M059J (cell line): ENCODE results near the gene ATXN7L1. TPM values are rescaled to one million over a fixed set of nuclear protein-coding genes. Genes with fewer than 3 reads are reported as not detected.
"Not testable (repeated sequence)": the region's sequence is repeated elsewhere in the genome, so short reads cannot be mapped to it uniquely, and the experiment has no call there.

ENCODE experiments used
- DNase-seq: peaks from one replicate; pipeline ENCODE4 v3.0.0-alpha.2; 2012; ENCODE audit warnings: low read depth
- total RNA-seq: library from RNA; depleted of rRNA; stranded (reverse); fragments of >200 nt; shearing (Covaris generic); gene quantifications from 2 replicates; pipeline ENCODE4 v1.2.3, GENCODE V29; 2014

Gene ATXN7L1
- total RNA-seq, 1 experiment from 2014 or later = 7.7 TPM

- no peak for DNase-seq
These were observed 169.0 kb downstream of the ATXN7L1 start for GRCh38 chr7:105707381-105707780.

DNA sequence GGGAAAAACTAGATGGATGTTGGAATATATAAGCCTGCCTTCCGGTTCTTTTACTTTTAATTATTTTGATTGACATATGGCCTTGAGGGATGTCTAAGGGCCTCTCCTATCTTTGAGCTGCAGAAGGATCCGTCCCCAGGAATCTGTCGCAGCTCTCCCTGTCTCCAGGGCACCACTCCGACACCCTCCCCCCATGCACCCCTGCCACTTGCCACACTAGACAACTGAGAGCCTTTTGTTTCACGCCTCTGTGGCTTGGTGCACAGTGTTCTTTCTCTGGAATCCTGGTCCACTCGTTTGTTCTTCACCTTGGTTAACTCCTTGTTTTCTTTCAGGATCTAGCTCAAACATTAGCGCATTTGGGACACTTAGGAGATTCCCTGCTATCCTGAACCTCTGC is 171.0 kb downstream of the ATXN7L1 start:
- DNase-seq = no peak

GRCh38 chr7:105703207-105703930 is 173.0 kb downstream of the ATXN7L1 start:
- no peak for DNase-seq

DNA sequence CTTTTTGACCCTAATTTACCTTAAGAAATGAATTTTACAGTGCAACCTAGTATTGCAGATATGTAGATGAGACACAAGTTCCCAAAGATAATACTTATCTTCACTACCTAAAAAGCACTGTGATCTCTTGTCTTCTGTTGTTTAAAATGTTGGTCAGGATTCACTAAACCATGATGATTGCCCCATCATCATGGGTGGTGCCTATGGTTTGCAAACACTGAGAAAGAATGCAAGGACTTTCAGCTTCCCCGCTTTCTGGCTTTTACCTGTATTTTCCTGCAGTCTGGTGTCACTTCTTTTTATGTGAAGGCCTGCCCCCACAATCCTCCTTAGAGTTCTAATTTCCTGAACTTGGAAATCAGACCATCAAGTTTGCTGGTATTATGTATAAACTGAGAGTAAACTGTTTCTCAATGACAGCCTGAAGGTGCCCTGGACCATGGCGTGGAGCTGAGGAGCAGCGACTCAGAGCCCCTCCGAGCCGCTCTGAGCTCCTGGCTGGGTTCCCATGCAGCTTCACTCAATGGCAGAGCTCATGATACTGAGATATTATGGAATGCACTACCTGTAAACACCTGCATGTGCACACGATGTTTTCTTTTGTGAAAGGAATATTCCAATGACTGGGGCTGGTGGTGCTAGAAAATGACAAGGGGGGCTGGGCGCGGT is 176.7 kb downstream of the ATXN7L1 start:
- no peak for DNase-seq

- peak; percentile 28 for DNase-seq
These were observed 177.9 kb downstream of the ATXN7L1 start for GRCh38 chr7:105698531-105698930.

DNA sequence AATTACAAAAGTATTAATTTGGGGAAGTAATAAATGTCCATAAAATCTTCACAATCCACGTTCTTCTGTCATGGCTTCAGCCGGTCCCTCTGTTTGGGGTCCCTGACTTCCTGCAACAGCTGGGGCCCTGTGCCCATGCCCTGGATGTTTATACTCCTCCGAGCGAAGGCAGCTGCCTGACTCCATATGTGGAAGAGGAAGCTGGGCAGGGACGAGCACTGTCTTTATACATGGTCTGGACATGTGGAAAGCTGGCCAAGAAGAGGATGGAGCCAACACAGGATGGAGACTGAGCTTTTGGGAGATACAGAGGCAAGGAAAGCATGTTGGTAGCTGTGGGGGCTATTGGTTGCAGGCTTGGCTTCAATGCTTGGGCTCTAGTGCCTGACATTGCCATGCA is 178.6 kb downstream of the ATXN7L1 start:
- DNase-seq = no peak

DNA sequence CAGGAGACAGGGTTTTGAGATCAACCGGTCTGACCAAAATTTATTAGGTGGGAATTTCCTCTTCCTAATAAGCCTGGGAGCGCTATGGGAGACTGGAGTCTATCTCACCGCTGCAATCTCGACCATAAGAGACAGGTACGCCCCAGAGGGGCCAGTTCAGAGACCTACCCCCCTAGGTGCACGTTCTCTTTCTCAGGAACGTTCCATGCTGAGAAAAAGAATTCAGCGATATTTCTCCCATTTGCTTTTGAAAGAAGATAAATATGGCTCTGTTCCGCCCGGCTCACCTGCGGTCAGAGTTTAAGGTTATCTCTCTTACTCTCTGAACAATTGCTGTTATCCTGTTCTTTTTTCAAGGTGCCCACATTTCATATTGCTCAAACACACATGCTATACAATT is 179.2 kb downstream of the ATXN7L1 start:
- DNase-seq = not testable (repeated sequence)

DNA sequence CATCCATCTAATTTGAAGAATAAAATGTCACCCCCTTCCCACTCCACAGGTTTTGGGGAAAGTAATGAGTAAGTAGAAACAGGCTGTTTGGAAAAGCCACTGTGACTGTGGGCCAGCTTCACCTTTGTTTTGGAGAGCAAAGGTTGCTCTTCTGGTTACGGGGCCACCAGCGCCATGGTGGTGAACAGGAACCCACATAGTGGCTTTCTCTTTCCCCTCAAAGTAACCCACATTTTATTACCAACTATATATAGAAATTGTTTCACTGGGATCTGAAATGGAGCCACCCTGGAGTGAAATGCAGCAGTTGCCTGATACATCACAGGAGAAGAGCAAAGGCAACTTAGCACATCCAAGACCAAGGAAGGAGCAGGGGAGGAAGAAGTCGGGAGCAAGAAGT is 182.8 kb downstream of the ATXN7L1 start:
- no peak for DNase-seq

GRCh38 chr7:105691680-105692564 is 184.5 kb downstream of the ATXN7L1 start:
- DNase-seq = peak; percentile 82

- DNase-seq = peak; percentile 71
These were observed 185.2 kb downstream of the ATXN7L1 start for GRCh38 chr7:105691082-105691679.

- peak; percentile 87 for DNase-seq
These were observed 186.0 kb downstream of the ATXN7L1 start for GRCh38 chr7:105690325-105690945.

- no peak for DNase-seq
These were observed 187.2 kb downstream of the ATXN7L1 start for GRCh38 chr7:105689067-105689819.

- no peak for DNase-seq
These were observed 187.8 kb downstream of the ATXN7L1 start for GRCh38 chr7:105688617-105689016.

- no peak for DNase-seq
These were observed 191.2 kb downstream of the ATXN7L1 start for GRCh38 chr7:105685161-105685560.

DNA sequence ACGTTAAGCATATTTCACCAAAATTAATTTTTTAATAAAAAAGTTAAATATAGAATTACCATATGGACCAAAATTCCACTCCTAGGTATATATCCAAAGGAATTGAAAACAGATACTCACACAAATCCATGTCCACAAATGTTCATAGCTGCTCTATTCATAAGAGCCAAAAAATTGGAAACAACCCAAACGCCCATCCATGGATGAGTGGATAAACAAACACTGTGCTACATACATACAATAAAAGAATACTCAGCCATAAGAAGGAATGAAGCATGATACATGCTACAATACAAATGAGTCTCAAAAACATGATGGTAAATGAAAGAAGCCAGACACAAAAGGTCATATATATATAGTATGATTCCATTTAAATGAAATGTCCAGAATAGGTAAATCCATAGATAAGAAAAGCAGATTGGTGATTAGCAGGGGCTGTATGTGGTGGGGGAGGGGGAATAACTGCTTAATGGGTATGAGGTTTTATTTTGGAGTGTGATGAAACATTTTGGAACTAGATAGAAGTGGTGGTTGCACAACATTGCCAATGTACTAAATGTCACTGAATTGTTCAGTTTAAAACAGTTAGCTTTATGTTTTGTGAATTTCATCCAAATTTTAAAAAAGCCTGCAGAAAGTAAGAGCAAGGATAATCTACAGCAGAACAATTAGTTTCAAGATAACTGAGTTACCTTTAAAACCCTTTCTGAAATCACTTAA is 193.9 kb downstream of the ATXN7L1 start:
- DNase-seq = no peak

DNA sequence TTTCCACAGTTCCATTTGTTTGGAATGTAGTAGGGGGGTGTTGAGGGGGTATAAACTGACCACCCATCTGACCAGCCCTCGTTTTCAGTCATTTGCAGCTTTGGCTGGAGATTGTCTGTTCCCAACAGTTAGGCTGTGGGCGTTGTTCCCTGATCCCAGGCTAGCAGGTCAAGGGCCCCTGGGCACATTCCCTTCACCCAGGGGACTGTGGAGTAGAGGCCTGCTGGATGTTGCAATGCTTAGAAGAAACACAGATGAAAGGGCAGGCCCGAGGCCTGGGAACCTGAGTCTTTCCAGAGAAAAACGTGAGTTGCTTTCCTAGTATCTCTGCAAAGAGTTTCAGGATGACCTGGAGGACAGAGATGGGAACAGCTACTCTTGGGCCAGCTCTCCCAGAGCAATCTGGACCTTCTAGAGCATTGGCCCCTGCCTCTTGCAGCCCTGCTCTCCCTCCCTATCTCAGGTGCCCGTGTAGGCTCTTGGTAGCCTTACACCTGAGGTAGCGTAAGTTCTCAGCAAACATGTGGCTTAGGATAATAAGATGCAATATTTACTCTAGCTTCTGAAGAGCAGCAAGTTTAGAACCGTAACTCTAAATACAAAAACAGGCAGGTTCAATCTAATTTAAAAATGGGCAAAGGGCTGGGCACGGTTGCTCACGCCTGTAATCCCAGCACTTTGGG is 195.8 kb downstream of the ATXN7L1 start:
- DNase-seq = no peak

GRCh38 chr7:105678811-105679495 is 197.4 kb downstream of the ATXN7L1 start:
- no peak for DNase-seq

GRCh38 chr7:105677817-105678573 is 198.4 kb downstream of the ATXN7L1 start:
- no peak for DNase-seq
